GM19351 (cell line): ENCODE data around the gene DDIAS.
"Not testable (repeated sequence)": the region's sequence is repeated elsewhere in the genome, so short reads cannot be mapped to it uniquely, and the experiment has no call there.

Experiments used
- ATAC-seq: cut with Tn5 transposase; IDR thresholded peaks from one replicate; pipeline ENCODE4 v1.9.1; 2021; ENCODE audit warnings: mild to moderate bottlenecking, moderate library complexity; ENCODE audit not compliant: unreplicated experiment

The DDIAS gene

GRCh38 chr11:82901165-82901921 is at the start of gene DDIAS:
DDIAS (plus strand) TSS chr11:82901736; CDS start chr11:82914739, 13,003 bp downstream.
- ATAC-seq: peak; percentile 61

GRCh38 chr11:82854242-82854641 is 47.3 kb upstream of the DDIAS start:
- no peak for ATAC-seq

GRCh38 chr11:82854916-82855315 is 46.6 kb upstream of the DDIAS start:
- ATAC-seq: not testable (repeated sequence)

GRCh38 chr11:82855616-82856015 is 45.9 kb upstream of the DDIAS start:
- no peak for ATAC-seq

- no peak for ATAC-seq
These were observed 44.4 kb upstream of the DDIAS start for GRCh38 chr11:82857145-82857544.

GRCh38 chr11:82858133-82858532 is 43.4 kb upstream of the DDIAS start:
- no peak for ATAC-seq

- no peak for ATAC-seq
These were observed 42.9 kb upstream of the DDIAS start for GRCh38 chr11:82858556-82859091.

- ATAC-seq: no peak
These were observed 41.8 kb upstream of the DDIAS start for GRCh38 chr11:82859750-82860149.

GRCh38 chr11:82862379-82862778 is 39.2 kb upstream of the DDIAS start:
- ATAC-seq: no peak

- no peak for ATAC-seq
These were observed 38.3 kb upstream of the DDIAS start for GRCh38 chr11:82863209-82863608.

GRCh38 chr11:82864268-82864667 is 37.3 kb upstream of the DDIAS start:
- ATAC-seq: peak; percentile 50

GRCh38 chr11:82865841-82866240 is 35.7 kb upstream of the DDIAS start:
- no peak for ATAC-seq

GRCh38 chr11:82867495-82868082 is 33.9 kb upstream of the DDIAS start:
- peak; percentile 65 for ATAC-seq

- no peak for ATAC-seq
These were observed 31.9 kb upstream of the DDIAS start for GRCh38 chr11:82869657-82870056.

GRCh38 chr11:82871646-82872045 is 29.9 kb upstream of the DDIAS start:
- ATAC-seq: no peak

- ATAC-seq: no peak
These were observed 29.0 kb upstream of the DDIAS start for GRCh38 chr11:82872377-82873150.

GRCh38 chr11:82873919-82874333 is 27.6 kb upstream of the DDIAS start:
- no peak for ATAC-seq

GRCh38 chr11:82874646-82875523 is 26.7 kb upstream of the DDIAS start:
- ATAC-seq: no peak

- ATAC-seq: no peak
These were observed 17.7 kb upstream of the DDIAS start for GRCh38 chr11:82883853-82884252.
